Measurements from ENCODE around the gene SH3BGRL2.

SH3BGRL2 gene

DNA sequence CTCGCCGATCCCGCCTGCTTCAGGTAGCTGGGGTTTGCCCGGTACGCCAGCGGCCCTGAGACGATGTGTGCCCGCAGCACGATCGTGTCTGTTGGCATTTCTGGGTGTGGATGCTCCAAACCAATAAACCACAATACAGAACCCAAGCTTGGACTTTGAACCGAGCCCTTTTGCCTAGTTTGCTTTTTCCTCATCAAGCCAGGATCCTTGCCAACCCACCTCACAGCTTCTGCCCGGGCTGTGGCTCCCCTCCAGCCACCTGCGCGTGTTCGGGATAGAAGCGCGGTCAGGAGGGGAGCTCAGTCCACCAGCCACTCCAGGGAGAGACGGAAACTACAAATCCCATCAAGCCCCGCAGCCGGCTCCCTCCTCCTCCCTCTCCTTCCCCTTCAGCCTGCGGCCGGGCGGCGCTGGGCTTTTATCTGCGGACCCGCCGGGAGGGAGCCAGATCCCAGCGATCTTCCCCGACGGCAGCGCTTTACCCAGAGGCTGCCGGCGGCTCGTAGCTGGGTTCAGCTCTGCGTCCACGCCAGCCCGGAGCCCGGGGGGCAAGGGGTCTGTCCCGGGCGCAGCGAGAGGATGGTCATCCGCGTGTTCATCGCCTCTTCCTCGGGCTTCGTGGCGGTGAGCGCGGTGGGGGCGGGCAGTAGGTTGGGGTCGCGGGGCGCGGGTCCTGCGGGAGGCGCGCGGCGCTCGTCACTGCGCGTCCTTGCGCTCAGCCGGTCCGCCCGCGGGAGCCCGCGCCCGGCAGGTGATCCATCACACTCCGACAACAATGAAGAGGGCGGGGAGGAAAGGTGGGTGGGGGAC lies at the start of gene SH3BGRL2:
TSS of gene SH3BGRL2 (plus strand) at position 447 of the 810 bp plus-strand sequence. CDS start at position 580, 133 bp downstream.
- no peak for DNase-seq (ENCODE audit: low spot score)

DNA sequence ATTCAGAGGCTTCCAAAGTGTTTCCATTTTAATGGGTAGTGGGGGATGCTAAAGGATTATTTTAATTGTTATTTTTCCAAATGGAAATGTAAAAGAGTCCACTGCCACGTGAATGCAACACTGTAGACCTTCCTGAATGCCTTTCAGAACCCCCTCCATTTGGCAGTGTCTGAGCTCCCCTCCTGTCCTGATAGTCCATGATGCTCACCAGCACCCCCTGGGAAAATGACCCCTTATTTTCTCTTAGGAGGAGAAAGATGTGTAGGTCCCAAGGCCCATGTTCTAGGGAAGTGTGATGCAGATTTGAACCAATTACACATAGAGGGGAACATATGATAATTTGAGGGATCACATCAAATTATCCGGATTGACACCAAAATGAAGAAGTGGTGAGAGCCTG lies 46.8 kb upstream of the SH3BGRL2 start:
- DNase-seq (ENCODE audit: low spot score), result no peak

DNA sequence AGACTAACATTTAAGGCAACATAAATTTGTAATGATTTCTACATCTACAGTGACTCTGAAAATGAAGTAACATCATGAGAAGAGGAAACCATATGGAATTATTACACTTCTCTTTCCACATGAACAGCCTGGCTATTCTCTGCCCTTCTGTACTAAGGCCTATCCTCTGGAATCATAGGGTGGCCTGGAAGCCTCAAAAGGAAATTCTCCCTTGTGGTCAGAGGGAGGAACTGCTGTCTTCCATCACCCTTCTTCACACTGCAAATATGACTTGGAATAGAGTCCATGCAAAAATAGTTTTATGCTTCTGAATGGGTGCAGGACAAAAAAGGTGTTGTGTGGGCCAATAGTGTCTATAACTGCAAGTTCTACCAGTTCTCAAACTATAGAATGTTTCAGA lies 44.6 kb upstream of the SH3BGRL2 start:
- DNase-seq (ENCODE audit: low spot score), result no peak

DNA sequence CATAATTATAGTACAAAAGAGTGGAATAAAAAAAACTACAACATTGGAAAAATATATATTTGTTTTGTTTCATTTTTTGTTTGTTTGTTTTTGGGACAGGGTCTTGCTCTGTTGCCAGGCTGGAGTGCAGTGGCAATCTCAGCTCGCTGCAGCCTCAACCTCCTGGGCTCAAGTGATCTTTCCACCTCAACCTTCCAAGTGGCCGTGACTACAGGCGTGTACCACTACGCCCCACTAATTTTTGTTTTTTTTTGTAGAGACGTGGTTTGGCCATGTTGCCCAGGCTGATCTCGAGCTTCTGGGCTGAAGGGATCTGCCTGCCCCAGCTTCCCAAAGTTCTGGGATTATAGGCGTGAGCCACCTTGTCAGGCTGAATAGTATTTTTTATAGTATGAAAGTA lies 41.4 kb upstream of the SH3BGRL2 start:
- no peak for DNase-seq (ENCODE audit: low spot score)

DNA sequence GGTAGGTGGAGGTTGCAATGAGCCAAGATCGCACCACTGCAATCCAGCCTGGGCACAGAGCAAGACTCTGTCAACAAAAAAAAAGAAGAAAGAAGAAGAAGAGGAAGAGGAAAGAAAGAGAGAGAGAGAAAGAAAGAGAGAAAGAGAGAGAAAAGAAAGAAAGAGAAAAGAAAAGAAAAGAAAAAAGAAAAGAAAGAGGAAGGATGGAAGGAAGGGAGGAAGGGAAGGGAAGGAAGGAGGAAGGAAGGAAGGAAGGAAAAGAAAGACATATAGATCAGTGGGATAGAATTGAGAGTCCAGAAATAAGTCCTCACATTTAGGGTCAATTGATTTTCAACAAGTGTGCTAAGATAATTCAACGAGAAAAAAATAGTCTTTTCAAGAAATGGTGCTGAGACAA lies 34.0 kb upstream of the SH3BGRL2 start:
- DNase-seq (ENCODE audit: low spot score), result no peak

DNA sequence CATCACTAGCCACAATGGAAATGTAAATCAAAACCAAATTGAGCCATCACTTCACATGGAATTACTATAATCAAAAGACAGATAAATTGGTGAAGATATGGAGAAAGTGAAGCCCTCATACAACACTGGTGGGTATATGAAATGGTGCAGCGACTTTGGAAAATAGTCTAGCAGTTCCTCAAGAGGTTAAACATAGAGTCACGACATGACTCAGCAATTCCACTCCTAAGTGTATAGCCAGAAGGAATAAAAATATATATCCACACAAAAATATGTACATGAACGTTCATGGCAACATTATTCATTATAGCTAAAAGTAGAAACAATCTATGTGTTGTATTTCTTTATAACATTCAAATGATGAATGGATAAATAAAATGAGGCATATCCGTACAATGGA lies 33.1 kb upstream of the SH3BGRL2 start:
- no peak for DNase-seq (ENCODE audit: low spot score)

DNA sequence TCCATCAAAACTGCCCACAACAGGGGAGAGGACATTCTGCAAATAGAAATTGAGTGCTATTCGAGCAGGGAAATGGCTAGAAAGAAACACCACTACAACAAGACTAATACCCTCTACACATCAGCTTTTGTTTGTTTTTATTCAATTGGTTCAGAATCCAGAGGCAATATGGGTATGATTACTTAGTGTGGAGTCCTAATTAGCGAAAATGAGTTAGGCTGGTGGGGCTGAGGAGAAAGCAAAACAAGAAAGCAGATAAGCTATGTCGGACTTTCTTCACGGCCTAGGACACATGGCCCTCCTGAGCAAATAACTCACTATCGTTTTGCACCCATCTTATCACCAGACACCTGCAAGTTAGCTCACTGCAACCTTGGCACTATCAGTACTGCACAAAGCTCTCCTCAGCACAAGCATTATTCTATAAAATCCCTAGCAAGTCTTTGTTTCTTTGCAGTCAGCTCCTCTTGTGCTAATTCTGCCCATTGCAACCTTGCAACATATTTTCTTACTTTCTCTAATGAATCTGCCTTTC lies 31.3 kb upstream of the SH3BGRL2 start:
- DNase-seq (ENCODE audit: low spot score), result no peak

DNA sequence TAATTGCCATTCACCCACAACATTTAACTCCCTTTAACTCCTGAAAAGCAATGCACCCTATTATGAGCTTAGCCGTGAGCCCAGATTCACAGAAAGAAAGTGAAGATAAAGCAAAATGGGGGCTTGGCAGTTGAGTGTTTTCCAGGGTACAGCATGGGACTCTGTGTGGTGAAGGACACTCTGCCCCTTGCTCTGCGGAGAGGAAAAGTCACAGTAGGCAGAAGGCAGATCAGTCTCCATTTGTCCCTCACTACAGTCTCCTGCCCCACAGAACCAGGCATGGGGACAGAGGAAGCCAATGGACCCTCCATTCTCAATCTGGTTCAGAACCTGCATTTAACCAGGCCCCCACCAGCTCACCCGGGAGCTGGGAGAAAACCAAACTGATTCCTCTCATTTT lies 30.8 kb upstream of the SH3BGRL2 start:
- DNase-seq (ENCODE audit: low spot score), result no peak

DNA sequence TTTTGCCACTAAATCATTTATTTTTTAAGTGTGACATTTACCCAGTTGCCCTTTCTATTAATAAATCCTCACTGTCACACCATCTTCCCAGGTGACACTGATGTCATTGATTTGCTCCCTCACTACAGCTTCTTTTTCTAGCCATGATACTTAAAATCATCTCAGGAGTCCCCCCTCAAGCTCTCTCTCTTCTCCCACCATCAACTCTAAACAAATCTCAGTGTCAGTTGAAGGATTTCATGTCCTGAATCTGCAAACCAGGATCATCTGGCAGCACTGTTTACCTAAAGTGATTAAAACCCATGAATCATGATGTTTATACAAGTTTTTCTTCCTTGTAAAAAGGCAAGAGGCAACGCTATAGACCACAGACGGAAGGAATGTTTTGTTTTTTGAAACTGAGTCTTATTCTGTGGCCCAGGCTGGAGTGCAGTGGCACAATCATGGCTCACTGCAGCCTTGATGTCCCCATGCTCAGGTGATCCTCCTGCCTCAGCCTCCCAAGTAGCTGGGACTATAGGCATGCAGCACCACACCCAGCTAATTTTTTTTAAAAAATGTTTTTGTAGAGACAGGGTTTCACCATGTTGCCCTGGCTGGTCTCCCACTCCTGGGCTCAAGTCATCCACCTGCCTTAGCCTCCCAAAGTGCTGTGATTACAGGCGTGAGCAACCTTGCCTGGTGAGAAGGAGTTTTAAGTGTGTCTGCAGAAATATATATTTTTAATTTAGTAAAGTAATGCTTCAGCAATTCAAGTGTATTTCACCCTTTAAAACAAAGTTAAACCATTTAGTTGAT lies 30.1 kb upstream of the SH3BGRL2 start:
- DNase-seq (ENCODE audit: low spot score), result no peak

DNA sequence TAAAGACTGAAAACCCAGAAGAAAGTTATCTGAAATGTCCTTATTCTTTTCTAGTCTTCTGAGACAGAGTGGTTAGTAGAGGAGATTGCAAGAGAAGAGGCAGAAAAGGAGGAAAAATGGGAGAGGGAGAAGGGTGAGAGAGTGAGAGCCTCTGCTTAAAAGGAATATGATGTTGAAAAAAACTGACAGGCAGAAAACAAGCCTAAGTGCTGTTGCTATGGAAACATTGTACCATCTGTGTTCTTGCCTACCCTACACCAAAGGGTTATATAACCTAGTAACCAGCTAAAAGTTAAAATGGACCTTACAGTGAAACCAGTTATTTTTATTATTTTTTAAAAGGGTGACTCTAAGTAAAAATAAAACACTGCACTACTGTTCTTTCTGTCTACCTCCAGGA lies 28.3 kb upstream of the SH3BGRL2 start:
- DNase-seq (ENCODE audit: low spot score), result no peak

DNA sequence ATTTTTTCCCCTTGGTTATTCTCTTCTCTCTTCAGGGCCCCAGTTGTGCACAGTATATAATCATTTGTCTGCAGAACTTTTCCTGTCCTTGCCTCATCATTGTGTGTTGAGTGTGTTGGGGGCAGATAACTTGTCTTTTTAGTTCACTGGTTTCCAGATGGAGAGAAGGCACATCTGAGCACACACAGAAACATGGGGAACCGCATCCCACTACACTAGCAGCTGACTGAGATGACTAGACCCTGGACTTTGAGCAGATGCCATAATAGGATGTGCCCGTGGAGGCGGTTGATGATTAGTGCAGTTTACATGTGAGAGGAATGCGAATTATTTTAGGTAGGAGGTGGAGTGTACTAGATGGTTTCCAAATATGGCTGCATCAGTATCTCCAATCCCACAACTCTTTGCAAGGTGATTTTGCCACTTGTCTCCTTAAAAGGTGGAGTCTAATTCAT lies 26.5 kb upstream of the SH3BGRL2 start:
- no peak for DNase-seq (ENCODE audit: low spot score)

DNA sequence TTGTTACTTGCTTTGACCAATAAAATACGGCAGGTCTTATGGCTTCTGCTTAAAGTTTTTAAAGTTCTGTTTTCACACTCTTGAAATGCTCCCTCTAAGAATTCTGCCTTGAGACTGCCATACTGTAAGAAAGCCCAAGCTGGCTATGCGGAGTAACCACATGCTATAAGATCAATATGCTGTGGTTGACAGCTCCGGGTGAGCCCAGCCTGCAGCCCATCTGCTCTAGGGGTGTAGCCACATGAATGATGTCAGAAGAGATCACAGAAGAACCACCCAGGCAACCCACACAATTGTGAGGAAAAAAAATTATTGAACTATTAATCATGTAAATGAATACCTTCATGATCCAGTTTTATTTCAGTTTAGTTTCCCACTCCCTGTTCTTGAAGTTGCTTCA lies 26.1 kb upstream of the SH3BGRL2 start:
- no peak for DNase-seq (ENCODE audit: low spot score)

DNA sequence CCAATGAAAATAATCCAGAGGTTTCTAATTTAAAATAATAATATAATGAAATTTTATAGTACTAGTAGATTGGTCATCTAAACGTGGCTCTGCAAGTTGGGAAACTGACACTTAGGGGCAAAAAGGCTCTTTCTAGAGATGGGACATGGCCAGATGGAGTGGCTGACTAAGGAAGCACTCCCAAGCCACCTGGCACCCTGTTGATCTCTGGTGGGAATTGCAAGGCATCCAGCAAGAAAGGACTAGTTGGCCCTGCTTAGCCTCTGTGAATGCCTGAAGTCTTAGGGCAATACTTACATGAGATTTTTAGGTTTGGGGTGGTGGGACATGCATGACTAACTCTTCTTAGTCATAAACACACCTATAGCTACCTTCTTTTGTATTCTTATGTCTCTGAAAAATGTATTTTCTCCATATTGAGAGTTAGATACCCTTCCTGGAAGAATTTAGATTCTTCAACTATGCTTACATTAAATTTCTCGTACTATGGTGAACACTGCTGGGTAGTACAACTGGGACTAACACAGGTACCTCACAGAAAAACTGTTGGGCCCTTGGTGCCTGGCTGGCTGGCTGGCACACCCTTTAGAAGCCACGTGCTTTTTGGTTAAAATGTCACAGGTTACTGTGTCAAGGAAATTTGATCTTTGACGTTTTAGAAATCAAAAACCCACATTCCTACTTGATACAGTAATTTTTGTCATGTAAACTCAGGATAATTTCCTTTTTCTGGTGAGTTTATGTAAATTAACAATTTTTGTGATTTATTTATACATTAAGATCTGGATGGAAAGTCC lies 25.0 kb upstream of the SH3BGRL2 start:
- DNase-seq (ENCODE audit: low spot score), result no peak

DNA sequence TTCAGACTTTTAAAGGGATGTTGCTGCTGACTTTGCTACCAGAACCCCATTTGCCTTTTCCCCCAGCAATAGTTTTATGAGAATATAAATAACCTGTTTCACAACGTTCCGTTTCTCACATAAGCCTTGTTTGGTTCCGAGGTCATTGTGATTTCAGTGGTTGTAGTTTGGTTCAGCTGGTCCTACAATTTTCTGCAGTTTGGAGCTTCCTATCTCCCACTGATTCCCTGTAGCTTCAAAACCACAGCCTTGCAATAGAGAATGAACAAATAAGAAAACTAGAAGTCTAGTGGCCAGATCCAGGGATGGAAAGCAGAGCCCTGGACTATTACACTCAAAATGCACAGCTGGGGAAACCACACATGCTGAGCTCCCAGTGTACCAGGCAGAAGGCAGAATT lies 24.1 kb upstream of the SH3BGRL2 start:
- no peak for DNase-seq (ENCODE audit: low spot score)

DNA sequence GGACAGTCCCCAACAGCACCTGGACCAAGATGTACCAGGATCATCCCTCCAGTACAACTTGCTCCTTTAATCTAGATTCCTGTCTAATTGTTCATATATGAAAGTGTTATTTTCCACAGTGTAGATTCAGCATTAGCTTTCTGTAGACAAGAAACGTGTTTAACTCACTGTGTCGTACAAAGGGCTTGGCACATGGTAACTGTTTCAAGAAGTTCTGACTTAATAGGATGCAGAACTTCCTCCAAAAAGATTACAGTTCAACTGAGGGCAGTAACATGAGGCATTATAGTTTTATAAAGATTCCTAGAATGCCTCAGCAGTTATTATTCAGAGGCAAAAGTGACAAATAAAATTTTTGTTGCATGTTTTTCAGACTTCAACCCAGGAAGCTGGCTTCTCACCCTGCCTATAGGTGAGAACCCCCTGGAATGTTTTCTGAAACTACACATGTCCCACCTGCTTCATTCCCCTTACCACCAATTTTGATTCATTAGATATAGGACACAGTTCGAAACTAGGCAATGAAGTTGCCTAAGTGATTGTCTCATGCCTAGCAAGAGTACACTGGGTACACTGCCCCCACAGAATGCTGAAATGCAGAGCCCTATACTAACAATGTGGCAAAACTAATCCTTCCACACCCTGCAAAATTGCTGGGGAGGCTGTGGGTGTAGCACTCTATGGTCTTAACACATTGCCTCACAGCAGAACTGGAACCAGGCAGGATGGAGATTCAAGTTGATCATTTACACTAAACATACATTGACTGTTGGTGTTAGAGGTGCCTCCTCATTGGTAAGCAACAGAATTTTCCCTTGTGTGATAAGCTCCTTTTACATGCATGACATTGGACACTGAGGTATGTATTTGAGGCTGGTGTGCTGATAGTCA lies 22.6 kb upstream of the SH3BGRL2 start:
- no peak for DNase-seq (ENCODE audit: low spot score)

DNA sequence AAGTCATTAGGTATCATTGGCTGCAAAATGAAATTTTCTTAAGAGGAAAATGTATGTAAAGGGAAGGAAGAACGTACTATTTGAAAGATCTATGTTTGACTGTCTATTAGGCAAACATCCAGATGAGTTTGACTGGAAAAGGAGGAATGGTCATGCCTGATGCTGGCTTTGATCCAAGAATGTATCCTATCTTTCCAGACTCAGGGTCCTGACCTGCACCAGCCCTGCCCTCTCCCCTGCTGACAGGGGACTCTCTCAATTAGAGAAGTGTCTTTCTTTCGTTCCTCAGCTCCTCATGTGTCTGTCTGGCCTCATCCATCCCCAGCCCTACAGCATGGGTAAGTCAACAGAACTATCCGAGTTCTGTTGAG lies 21.9 kb upstream of the SH3BGRL2 start:
- no peak for DNase-seq (ENCODE audit: low spot score)

DNA sequence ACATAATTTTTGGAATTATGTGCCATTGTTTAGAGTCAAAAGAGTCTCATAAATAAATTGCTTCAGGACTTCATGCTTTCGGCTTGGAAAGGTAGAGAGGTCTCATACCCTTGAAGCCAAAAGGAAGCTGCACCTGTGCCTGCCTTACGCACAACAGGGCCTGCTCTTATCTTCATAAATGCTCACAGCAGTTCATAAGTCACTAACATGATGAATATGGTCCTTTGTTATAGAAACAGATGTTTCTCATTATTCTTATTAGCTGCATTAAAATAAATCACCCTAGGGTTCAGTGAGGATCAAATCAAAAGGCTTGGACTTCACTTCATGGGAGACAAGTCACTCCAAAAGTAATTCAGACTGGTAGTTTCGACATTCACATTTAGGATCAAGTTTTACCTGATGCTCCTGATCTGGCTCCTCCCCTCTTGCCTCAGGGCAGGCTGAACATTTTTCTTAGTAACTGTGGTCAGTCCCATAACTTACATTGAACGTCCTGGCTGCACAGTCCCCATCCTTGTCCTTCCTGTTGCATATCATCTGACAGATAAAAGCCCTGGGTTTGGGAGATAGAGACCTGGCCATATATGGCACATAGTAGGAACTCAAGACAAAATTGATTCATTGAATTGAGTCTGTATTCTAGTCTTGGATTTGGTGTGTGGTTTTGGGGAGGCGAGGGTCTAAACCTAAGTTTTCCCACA lies 20.7 kb upstream of the SH3BGRL2 start:
- DNase-seq (ENCODE audit: low spot score), result no peak

DNA sequence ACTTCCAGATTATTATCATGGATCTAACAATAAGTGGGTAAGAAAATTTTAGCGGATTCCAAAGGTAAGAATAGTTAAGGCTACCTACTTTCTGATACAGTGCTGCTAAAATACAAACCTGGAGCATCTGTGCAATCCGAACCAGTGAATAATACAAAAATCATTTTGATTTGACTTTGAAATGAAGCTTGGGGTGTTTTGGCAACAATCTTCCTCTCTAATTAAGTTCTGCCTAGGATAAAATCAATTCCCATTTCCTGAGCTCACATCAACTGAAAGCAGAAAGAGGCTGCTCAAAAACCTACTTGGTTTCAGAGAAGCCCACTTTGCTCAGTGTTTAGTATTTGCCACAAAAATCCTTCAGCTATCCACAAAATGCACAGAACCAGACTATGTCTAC lies 18.7 kb upstream of the SH3BGRL2 start:
- DNase-seq (ENCODE audit: low spot score), result no peak

DNA sequence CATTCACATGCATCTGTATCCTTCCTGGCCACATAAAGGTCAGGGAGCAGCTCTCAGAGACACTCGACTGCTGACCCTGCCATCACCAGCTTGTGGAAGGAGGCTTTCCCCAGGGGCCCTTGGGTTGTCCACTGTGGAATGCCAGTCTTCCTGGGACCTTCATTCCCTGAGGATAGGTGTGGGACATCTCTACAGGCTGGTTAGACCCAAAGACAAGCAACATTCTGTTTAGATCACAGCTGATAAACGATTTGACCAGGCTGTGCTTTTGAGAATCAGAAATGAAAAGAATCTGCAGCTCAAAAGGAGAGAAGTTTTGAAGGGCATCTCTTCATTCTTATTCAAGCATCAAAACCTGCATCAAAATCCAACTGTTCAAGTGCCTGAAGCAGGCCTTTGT lies 18.2 kb upstream of the SH3BGRL2 start:
- DNase-seq (ENCODE audit: low spot score), result no peak

DNA sequence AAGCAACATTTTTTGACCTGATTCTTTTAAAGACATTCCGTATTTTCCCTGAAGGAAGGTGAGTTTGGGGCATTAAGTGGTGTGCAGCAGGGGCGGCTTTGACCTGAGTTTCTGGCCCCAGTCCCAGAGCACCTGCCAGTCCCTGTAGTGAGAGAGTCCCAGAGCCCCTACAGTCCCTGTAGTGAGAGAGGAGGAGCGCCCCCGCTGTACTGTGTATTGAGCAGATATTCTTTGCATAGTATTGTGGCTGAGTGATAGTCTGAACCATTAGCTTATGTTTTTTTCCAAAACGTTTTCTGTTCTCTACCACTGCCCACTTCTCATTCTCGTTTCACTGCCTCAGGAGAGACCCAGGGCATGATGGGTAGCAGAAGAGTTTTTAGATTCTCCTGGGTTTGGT lies 17.2 kb upstream of the SH3BGRL2 start:
- no peak for DNase-seq (ENCODE audit: low spot score)
